GM12892 (cell line): ENCODE data around the gene SERPIND1.

Source experiments
- POLR2A ChIP-seq: IDR thresholded peaks from 2 replicates; pipeline ENCODE4 v1.6.1; 2011; ENCODE audit warnings: low read depth, low read length, control low read depth
- TAF1 ChIP-seq: IDR thresholded peaks from 2 replicates; pipeline ENCODE4 v1.6.1; 2011; ENCODE audit warnings: low read depth, mild to moderate bottlenecking, control low read depth, low read length, borderline replicate concordance

GRCh38 chr22:20834725-20835124 is 60.8 kb downstream of the SERPIND1 start:
- TF ChIP-seq POLR2A (no peak), TAF1 (no peak)
